Activated T-cell treated with anti-CD3 and anti-CD28 coated beads, Interleukin-2, amount 50 U/mL, for 48 hours (primary cell): ENCODE measurements around the gene PDXDC1.
"Not testable (repeated sequence)": the region's sequence is repeated elsewhere in the genome, so short reads cannot be mapped to it uniquely, and the experiment has no call there.

Experiments
- DNase-seq, 2 experiments: peaks; one replicate each; pipeline ENCODE4 v3.0.0-alpha.2; 2020

PDXDC1 gene

DNA sequence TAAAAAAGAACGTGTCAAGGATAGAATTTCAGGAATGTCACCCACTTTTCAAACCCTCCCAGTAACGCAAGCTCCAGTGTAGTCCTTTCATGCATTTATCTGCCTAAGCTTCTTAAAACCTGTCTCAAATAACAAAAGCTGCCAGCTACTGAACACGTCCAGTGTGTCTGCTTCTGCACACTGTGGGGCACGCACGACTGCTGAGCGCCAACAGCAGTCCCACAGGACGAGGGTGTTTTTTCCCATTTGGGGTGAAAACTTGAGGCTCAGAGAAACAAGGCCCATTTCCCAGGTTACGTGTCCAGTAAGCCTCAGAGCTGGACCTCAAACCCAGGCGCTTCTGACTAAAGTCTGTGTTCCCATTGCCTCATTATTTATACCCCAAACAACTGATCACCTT is 63.9 kb downstream of the PDXDC1 start:
- no peak for DNase-seq

DNA sequence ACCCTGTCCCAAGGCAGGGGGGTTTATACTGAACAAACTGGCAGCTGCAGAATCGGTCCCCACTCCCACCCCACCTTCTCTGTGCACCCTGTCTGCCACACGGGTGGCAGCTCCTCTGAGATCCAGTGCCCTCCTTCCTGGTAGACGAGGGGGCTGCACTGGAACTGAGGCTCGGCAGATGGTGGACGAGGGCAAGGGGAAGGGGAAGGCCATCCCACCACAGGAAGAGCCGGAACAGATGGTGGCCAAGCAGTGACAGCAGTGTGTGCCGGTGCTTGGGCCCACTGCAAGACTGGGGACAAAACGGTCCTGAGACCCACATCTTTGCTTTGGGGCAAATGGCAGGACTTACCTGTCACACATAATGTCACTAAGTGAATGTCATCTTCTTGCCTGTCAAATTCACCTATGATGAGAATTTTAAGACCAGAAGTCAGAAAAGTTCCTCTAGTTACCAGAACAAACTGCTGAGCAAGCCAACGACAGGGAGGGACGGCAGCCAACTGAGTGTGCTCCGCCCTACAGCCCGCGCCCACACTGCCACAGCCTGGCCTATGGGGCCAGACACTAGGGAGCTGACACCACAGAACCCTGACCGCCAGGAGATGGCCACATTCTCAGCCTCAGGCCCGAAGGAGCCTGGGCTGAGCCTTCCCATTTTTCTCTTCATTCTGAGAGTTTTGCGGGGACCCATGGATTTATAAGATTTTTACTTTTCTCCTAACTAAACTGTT is 66.6 kb downstream of the PDXDC1 start:
- DNase-seq: no peak

DNA sequence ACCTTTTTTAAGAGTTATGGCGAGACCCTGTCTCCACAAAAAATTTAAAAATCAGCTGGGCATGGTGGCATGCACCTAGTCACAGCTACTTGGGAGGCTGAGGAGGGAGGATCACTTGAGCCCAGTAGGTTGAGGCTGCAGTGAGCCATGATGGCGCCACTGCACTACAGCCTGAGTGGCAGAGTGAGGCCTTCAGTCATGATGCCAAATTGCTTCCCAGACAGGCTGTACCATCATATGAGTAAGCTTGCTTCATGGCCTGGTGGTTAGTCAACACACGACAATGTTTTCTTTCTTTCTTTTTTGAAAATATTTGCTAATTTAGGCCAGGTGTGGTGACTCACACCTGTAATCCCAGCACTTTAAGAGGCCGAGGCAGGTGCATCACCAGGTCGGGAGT is 68.5 kb downstream of the PDXDC1 start:
- DNase-seq: no peak

DNA sequence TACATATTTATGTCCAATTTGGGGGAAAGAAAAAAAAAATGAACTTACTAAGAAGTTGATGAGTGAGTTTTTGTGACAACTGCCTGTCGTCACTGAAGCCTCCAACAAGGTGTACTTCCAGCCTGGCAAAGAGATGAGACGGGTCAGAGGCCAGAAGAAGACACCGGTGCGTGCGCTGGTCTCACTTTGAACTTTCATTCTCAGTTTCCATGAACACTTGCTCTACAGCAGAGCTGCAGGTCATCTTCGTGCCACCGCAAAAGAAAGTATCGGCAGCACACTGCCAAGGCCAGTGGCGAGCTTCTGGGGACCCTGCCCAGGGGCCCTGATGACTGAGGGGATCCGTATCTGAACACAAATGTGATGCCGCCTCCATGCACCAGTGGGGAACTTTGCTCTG is 69.5 kb downstream of the PDXDC1 start:
- no peak for DNase-seq

DNA sequence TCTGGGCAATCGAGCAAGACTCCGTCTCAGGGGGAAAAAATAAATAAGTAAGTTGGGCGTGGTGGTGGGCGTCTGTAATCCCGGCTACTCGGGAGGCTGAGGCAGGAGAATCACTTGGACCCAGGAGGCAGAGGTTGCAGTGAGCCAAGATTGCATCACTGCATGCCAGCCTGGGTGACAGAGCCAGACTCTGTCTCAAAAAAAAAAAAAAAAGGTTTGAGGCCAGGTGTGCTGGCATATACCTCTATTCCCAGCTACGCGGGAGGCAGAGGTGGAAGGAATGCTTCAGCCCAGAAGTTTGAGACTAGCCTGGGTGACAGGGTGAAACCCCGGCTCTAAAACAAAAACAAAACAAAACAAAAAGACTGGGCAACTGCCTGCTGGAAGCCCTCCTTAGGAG is 70.4 kb downstream of the PDXDC1 start:
- DNase-seq: not testable (repeated sequence)

DNA sequence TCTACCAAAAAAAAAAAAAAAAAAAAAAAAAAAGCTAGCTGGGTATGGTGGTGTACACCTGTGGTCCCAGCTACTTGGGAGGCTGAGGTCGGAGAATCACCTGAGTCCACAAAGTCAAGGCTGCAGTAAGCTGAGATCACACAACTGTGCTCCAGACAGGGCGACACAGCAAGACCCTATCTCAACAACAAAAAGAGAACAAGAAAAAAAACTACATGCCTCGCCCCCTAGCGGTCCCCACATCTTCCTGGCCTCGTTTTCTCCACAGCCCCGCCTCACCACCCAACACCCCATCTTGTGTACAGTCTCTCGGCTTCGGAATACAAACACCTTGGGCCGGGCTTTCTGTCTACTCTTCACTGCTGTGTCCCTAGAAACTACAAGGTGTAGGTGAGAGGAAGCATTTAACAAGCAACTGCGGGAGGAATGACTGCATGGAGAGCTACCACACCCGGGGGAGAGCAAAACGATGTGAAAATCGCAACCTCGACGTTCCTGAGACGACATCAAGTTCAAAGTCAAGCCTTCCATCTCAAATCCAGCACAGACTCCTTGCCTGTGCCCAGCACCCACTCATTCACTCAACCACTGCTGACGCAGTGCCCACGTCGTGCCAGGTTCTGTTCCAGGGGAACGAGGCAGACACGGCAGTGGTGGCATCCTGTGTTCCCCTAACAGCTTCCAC is 72.0 kb downstream of the PDXDC1 start:
- no peak for DNase-seq

DNA sequence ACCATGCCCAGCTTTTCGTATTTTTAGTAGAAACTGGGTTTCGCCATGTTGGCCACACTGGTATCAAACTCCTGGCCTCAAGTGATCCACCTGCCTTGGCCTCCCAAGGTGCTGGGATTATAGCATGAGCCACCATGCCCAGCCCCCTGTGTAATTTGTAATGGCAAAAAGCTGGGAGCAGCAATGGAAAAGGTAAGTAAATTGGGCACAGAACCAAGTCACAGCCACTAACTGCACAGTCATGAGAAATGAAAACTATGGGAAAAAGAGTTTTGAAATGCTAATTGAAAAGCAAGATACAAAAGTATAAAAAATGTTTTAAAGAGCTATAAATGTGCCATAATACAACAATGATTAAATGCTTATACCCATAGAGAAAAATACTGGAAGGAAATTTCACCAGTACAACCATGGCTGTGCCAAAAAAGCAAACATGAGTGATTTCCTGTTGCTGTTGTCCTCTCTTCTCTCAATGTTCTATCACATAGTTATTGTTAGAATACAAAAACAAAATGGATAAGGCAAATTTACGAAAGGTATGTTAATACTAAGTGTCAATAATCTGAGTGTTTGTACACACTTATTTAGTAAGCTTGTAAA is 74.9 kb downstream of the PDXDC1 start:
- no peak for DNase-seq

DNA sequence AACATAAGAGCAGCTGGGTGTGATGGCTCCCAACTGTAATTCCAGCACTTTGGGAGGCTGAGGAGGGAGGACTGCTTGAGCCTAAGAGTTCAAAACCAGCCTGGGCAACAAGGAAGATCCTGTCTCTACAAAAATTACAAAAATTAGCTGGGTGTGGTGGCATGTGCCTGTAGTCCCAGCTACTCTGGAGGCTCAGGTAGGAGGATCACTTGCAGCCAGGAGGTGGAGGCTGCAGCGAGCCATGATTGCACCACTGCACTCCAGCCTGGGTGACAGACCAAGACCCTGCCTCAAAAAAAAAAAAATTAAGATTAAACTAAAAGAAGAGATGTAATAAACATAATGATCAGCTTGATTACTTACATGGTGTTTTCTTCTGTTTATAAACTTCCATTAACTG is 75.6 kb downstream of the PDXDC1 start:
- not testable (repeated sequence) for DNase-seq

DNA sequence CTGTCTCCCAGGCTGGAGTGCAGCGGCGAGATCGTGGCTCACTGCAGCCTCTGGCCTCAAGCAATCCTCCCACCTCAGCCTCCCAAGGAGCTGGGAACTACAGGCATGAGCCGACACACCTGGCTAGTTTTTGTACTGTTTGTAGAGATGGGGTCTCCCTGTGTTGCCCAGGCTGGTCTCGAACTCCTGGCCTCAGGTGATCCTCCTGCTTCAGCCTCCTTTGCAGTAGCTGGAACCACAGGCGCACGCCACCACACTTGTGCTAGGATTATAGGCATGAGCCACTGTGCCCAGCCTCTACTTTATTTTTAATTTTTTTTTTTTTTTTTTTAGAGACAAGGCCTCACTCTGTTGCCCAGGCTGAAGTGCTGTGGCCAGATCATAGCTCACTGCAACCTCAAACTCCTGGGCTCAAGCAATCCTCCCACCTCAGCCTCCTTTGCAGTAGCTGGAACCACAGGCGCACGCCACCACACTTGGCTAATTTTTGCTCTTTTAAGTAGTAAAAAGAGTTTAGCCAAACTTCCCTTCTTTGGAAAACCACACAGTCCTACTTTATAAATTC is 76.6 kb downstream of the PDXDC1 start:
- DNase-seq: no peak

DNA sequence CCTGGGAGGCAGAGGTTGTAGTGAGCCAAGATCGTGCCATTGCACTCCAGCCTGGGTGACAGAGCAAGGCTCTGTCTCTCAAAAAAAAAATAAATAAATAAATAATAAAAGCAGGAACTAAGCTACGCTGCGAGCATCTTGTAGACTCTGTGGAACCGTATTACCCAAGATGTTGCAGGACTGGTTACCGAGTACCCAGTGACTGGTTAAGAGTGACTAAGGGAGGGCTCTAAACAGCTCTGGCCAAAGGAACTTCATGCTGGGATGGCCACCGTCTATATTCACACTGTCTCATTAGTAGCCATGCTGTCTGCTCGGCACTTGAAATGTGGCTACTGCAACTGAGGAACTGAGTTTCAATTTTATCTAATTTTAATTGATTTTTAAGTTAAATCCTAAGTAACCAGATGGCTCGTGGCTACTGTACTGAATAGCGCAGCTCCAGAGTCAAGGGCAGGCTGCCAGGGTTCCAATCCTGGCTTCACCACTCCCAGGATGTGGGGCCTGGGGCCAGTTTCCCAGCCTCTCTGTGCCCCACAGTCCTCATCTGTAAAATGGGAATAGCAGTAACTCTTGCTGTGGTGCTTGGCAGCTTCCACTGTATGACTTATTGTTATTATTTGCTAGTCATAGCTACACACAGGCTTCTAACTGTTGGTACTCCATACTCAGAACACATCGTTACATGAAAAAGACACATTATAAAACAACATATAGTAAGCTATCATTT is 78.1 kb downstream of the PDXDC1 start:
- no peak for DNase-seq

DNA sequence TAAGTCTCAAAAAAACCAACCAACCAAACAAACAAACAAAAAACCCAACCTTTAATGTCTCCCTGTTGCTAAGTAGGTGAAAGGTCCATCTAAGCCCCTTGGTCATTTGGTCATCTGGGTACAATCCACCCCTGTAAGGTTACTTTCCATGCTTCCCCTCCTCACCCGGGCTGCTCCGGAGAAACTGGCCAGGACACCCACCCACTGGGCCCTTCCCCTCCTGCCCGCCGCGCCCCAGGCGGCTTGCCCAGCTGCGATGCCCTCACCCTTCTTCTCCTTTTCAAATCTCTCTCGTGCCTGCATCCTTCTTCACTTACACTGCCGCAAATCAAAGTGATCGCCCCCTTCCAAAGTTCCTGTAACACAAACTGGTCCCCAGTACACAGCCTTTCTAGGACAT is 79.1 kb downstream of the PDXDC1 start:
- no peak for DNase-seq

DNA sequence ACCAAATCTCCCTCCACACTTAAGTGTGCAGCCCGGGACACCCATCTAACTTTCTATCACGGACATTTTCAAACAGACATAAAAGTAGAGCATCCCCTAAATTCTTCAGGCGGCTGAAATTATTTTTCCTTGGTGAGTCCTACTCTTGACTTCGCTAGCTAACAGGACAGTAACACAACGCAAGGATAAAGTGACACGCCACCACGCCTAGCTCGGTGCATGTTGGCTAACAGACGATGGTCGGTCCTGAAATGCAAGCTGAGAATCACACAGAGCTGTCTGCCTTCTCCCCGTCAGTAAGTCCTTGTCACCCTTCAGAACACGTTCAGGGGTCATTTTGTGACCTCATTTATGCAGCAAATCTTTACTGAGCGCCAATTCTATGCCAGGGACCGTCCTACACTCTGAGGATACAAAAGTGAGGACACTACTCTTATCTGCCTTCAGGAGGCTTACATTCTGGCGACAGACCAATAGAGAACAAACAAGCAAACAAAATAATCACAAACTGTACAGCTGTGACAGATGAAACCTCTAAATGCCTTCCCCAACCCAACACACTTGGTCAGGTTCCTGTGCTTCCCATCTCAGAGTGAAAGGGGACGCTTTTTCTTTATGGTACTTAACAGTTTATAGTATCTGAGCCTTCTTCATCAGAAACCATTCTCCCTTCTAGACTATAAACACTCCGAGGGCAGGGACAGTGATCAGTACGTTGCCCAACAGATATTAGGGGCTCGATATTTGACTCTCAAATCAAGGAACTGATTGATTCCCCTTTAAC is 79.7 kb downstream of the PDXDC1 start:
- no peak for DNase-seq

DNA sequence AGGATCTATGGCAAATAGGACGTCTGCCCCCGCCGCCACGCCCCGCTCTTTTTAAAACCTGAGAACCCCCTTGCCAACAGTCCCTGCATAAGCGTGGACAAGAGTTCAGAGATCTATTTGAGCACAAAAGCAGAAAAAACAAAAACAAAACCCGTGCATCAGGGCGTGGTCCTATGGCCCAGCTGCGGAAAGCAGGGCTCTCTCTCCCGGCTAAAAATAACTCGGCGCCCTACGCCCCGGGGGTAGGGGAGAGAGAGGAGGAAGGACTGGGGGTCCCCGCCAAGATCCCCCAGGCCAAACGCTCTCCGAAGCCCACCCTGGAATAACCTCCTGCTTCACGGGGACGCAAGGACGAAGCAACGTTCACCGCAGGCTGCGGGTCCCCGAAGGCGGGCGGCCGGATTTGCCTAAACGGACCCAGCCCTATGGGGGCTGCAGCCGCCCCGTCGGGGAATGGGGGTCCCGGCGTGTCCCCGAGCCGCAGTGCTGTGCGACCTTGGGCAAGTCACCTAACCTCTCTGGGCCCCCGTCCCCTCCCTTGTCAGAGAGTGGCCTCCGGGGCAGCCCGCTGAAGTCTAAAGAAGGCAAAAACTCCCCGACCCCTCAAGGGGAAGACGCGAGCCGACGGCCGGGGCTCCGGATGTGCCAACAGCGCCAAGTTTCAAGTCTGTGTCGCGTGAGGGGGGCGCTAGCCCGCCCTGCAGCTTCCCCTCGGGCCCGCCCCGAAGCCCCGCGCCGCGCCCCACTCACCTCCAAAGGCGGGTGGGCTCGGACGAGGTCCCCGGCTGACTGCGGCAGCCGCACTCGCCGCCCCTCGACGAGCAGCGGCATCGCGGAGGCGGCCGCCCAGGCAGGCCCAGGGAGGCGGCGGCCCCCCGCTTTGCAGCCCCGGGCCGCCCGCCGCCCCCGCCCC is 80.6 kb downstream of the PDXDC1 start:
- no peak for DNase-seq

DNA sequence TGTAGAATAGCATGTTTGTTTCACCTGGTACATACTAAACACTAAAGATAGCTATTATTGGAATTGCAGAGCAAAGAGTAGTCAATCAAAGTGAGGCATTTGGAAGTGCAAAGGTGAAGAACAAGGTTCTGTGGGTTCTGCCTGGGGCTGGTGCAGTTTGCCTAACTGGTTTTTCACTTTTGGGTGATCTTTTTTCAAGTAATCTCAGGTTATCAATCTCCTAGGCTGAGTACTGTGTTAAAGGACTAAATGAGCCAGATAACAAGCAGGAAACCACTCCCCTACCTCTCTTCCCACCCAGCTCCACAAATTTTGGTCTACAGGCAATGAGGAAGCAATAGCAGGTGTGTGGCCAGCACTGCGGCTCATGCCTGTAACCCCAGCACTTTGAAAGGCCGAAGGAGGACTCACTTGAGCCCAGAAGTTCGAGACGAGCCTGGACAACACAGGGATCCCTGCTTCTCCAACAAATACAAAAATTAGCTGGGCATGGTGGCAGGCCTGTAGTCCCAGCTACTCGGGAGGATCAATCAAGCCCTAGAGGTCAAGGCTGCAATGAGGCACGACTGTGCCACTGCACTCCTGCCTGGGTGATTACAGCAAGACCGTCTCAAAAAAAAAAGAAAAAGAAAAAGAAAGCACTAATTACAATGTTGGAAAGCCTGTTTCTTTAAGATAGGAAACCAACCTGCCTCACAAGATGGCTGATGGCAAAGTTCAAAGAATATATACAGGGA is 83.0 kb downstream of the PDXDC1 start:
- DNase-seq: no peak

DNA sequence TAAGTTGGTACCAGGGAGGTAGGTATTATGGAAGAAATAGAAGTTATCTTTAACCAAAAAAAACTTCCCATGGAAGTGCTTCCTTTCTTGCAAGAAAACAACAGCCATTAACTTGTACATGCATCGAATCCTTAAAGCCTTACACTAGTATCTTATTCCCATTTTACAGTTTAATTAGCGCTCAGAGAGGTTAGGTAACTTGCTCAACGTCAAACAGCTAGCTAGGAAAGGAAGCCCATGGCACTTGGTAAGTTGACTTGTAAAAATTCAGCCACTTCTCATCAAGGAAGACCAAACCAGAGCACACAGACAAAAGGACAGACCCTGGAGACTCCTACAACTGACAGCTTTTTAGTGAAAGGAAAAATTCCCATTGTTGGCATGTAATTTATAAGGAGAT is 84.5 kb downstream of the PDXDC1 start:
- no peak for DNase-seq

DNA sequence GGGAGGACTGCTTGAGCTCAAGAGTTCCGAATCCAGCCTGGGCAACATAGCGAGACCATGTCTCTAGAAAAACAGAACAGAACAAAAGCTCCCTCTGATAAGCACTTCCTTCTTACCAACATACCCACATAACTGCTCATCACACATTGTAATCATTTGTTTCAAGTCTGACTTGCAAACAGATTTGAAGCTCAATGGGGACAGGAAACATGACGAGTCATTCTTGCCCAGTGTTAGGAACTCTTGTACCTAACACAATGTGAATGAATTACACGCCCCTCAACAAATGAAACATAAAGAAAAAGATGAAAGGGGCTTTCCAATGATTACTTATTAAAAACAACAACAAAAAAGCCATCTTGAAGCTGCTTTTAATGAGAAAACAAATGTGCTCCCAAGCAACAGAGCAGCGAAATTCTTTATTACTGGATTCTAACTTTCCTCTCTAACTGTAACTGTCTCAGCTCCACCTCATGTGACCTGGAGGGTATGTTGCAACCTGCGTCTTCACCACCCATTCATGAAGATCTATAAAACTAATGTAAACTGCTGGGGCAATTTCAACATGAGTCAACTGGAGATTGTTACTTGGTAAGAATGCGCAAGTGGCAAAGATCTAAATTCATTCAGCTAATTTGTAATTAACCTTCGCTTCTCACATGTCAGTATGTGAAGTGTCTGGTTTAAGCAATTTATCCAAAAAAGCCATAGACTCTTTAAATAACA is 87.4 kb downstream of the PDXDC1 start:
- not testable (repeated sequence) for DNase-seq

DNA sequence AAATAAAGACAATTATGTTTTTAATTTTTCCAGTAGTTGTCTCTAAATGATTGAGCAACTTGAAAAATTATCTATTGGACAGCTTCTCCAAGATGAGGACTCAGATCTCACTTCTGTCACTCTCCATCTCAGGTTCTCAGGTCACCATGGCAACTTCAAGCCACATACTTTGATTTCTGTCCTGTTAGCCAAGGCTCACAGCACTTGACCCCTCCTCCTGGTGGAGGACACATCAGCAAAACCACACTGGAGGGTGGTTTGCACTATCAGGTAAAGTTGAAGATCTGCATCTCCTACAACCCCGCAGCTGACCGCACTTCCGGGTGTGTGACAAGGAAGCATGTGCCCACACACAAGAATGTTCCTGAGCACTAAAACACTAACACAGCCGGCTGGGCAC is 91.1 kb downstream of the PDXDC1 start:
- not testable (repeated sequence) for DNase-seq

DNA sequence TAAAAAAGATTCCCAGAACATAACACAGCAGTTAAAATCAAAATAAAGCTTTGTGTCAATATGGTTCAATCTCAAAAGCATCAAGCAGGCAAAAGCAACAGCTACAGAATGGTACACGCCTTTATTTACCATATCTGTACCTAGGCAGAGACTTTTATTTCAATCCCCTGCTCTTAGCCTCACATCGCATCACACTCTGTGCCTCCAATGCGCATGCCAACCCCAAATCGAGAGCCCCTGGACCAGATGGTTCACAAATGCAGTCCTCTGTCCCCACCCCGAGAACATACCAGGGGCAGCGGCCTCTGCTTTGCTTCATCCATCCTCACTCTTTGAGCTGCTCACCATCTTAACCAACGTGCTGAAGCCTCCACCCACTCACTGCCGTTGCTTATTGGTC is 91.9 kb downstream of the PDXDC1 start:
- not testable (repeated sequence) for DNase-seq

DNA sequence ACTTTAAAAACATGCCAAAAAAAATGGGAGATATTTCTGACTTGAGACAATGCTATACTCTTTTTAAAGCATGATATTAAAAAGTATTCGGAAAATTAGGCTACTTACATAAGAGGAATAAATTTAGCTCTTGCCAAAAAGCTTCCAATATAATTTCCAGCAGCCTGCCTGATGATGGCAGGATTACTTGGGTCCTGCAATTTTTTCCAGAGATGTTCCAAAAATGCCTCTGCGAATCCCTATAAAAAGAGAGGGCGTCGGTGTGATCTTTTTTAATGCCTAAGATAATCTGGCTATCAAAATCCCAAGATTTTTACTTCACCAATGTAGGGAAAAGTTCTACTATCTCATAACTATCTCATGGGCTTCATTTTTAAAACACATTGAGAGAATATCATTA is 96.2 kb downstream of the PDXDC1 start:
- not testable (repeated sequence) for DNase-seq
